GM23338 (cell line): ENCODE results near the gene TSPEAR. TPM values are rescaled to one million over a fixed set of nuclear protein-coding genes. Genes with fewer than 3 reads are reported as not detected.

Source experiments
- ATAC-seq: fragments of 200-7000 bp; cut with Tn5 transposase; 3 replicates; pipeline ENCODE4 v1.9.1; 2020
- DNase-seq: peaks from one replicate; pipeline ENCODE4 v3.0.0-alpha.2; 2015; ENCODE audit warnings: low spot score
- H2AFZ ChIP-seq: fragments of 200-600 bp; sonication (generic); 2 replicates; pipeline ENCODE4 v1.8.0; 2016; ENCODE audit warnings: antibody characterized with exemption, mild to moderate bottlenecking, moderate library complexity
- H3F3A ChIP-seq: fragments of 200-600 bp; sonication (generic); replicated peaks from 2 replicates; pipeline ENCODE4 v1.8.0; 2017; ENCODE audit warnings: antibody characterized with exemption, mixed run types, low read depth
- H3K27ac ChIP-seq: fragments of 200-600 bp; sonication (generic); 2 replicates; pipeline ENCODE4 v1.6.1; 2016; ENCODE audit warnings: low read depth
- H3K27me3 ChIP-seq: fragments of 200-600 bp; sonication (generic); 2 replicates; pipeline ENCODE4 v1.8.0; 2016; ENCODE audit warnings: mild to moderate bottlenecking, mixed run types, moderate library complexity; ENCODE audit not compliant: insufficient read depth
- H3K36me3 ChIP-seq: fragments of 200-600 bp; sonication (generic); 2 replicates; pipeline ENCODE4 v1.8.0; 2016; ENCODE audit warnings: mild to moderate bottlenecking; ENCODE audit not compliant: insufficient read depth
- H3K4me1 ChIP-seq: fragments of 200-600 bp; sonication (generic); 2 replicates; pipeline ENCODE4 v1.8.0; 2016; ENCODE audit warnings: mild to moderate bottlenecking, moderate library complexity; ENCODE audit not compliant: insufficient read depth
- H3K4me2 ChIP-seq: fragments of 200-600 bp; sonication (generic); 2 replicates; pipeline ENCODE4 v1.7.1; 2017; ENCODE audit warnings: mixed run types
- H3K4me3 ChIP-seq: fragments of 200-600 bp; sonication (generic); 2 replicates; pipeline ENCODE4 v1.6.1; 2016; ENCODE audit warnings: mixed run types
- H3K79me2 ChIP-seq: fragments of 200-600 bp; sonication (generic); replicated peaks from 2 replicates; pipeline ENCODE4 v1.8.0; 2017; ENCODE audit warnings: mild to moderate bottlenecking; ENCODE audit not compliant: insufficient read depth
- H3K9me2 ChIP-seq: fragments of 200-600 bp; sonication (generic); 2 replicates; pipeline ENCODE4 v1.8.0; 2017; ENCODE audit not compliant: insufficient read depth
- H4K20me1 ChIP-seq: fragments of 200-600 bp; sonication (generic); replicated peaks from 2 replicates; pipeline ENCODE4 v1.8.0; 2017; ENCODE audit warnings: mild to moderate bottlenecking; ENCODE audit not compliant: insufficient read depth
- H3K27ac Mint-ChIP-seq: 2 replicates; pipeline ENCODE4 v1.8.0; 2020; ENCODE audit warnings: inconsistent platforms, mild to moderate bottlenecking, moderate library complexity, mixed read lengths
- H3K27me3 Mint-ChIP-seq: 3 replicates; pipeline ENCODE4 v1.8.0; 2022; ENCODE audit warnings: low read depth, mild to moderate bottlenecking, moderate library complexity, mixed read lengths, inconsistent platforms; ENCODE audit not compliant: insufficient read depth, poor library complexity
- H3K36me3 Mint-ChIP-seq: 3 replicates; pipeline ENCODE4 v1.8.0; 2021; ENCODE audit warnings: low read depth, mild to moderate bottlenecking, inconsistent platforms, moderate library complexity, mixed read lengths
- H3K4me1 Mint-ChIP-seq: 3 replicates; pipeline ENCODE4 v1.8.0; 2020; ENCODE audit warnings: mild to moderate bottlenecking, inconsistent platforms, mixed read lengths
- H3K4me3 Mint-ChIP-seq: 3 replicates; pipeline ENCODE4 v1.8.0; 2021; ENCODE audit warnings: moderate library complexity, mild to moderate bottlenecking, inconsistent platforms, mixed read lengths
- H3K9me3 Mint-ChIP-seq: 3 replicates; pipeline ENCODE4 v1.8.0; 2020; ENCODE audit warnings: moderate library complexity, mild to moderate bottlenecking, inconsistent platforms, mixed read lengths
- CREB1 ChIP-seq: fragments of 250-450 bp; sonication (Bioruptor Pico); IDR thresholded peaks from 2 replicates; pipeline ENCODE4 v1.5.0; 2020; ENCODE audit warnings: low read depth, mild to moderate bottlenecking, moderate library complexity
- EZH2 ChIP-seq: fragments of 200-600 bp; sonication (generic); IDR thresholded peaks from one replicate; pipeline ENCODE4 v1.8.0; 2017; ENCODE audit warnings: antibody characterized with exemption, mild to moderate bottlenecking, low read depth; ENCODE audit not compliant: unreplicated experiment
- EZH2phosphoT487 ChIP-seq: fragments of 200-600 bp; sonication (generic); IDR thresholded peaks from one replicate; pipeline ENCODE4 v1.8.1; 2018; ENCODE audit warnings: antibody characterized with exemption; ENCODE audit not compliant: unreplicated experiment
- JUNB ChIP-seq: IDR thresholded peaks from one replicate; pipeline ENCODE4 v1.6.1; 2016; ENCODE audit warnings: antibody characterized with exemption; ENCODE audit not compliant: unreplicated experiment
- NANOG ChIP-seq: IDR thresholded peaks from 2 replicates; pipeline ENCODE4 v1.6.1; 2016; ENCODE audit warnings: antibody characterized with exemption, borderline replicate concordance
- POLR2AphosphoS5 ChIP-seq: IDR thresholded peaks from 2 replicates; pipeline ENCODE4 v1.6.1; 2016; ENCODE audit warnings: antibody characterized with exemption, low read depth
- REST ChIP-seq: IDR thresholded peaks from one replicate; pipeline ENCODE4 v1.6.1; 2018; ENCODE audit warnings: antibody characterized with exemption; ENCODE audit not compliant: unreplicated experiment
- STAT1 ChIP-seq: IDR thresholded peaks from one replicate; pipeline ENCODE4 v1.6.1; 2016; ENCODE audit warnings: antibody characterized with exemption; ENCODE audit not compliant: unreplicated experiment
- ZNF114 ChIP-seq: fragments of 250-450 bp; sonication (Bioruptor Pico); IDR thresholded peaks from 2 replicates; pipeline ENCODE4 v1.5.0; 2020; ENCODE audit warnings: mild to moderate bottlenecking, moderate library complexity
- ZNF331 ChIP-seq: fragments of 250-450 bp; sonication (Bioruptor Pico); IDR thresholded peaks from 2 replicates; pipeline ENCODE4 v1.5.0; 2020; ENCODE audit warnings: low read depth, mild to moderate bottlenecking, moderate library complexity
- ZNF462 ChIP-seq: fragments of 250-450 bp; sonication (Bioruptor Pico); IDR thresholded peaks from 2 replicates; pipeline ENCODE4 v1.5.0; 2020; ENCODE audit warnings: mild to moderate bottlenecking, moderate library complexity
- polyA plus RNA-seq: library from polyadenylated mRNA; unstranded; fragments of >200 nt; fragmentation: Nextera tagmentation; extraction: Ambion mirVana; gene quantifications from 2 replicates; pipeline ENCODE4 v1.2.1, GENCODE V29; 2016
- total RNA-seq: library from RNA; depleted of rRNA; stranded (reverse); fragments of >200 nt; shearing (Covaris generic); gene quantifications from 2 replicates; pipeline ENCODE4 v1.2.3, GENCODE V29; 2014
- TF ChIP-seq, protein P1 (sequence below), 2 experiments: fragments of 200-600 bp in 1 of 2; sonication (generic) in 1 of 2; conservative IDR thresholded peaks; 2 replicates each; pipeline versions ENCODE4 v1.5.1 to v1.6.1; 2016 to 2017; ENCODE audit warnings: antibody characterized with exemption in 2 of 2, low read depth in 2 of 2, mild to moderate bottlenecking in 2 of 2, moderate library complexity in 1 of 2
- TF ChIP-seq, protein P2 (sequence below): IDR thresholded peaks from 2 replicates; pipeline ENCODE4 v1.6.1; 2016; ENCODE audit warnings: antibody characterized with exemption

Gene TSPEAR
- total and polyA plus RNA-seq, 2 experiments from 2014 or later = 0.35 to 0.92 TPM

GRCh38 chr21:44589094-44589493, 122.3 kb downstream of the TSPEAR start:
- Histone ChIP-seq H2AFZ (no peak overlapping the region), H3K4me3 (no peak overlapping the region), H3K4me2 (no peak overlapping the region), H3K27ac (no peak overlapping the region), H4K20me1 (no peaks in the 10 kb centered on the region), H3F3A (0 out of 2 replicates have a peak, but pooled peaks cover 4% of the 10 kb centered on the region), H3K9me2 (no peaks in the 10 kb centered on the region), H3K36me3 (no peaks in the 10 kb centered on the region), H3K4me1 (peaks cover 13% of the 10 kb centered on the region), H3K27me3 (no peaks in the 10 kb centered on the region), H3K79me2 (no peaks in the 10 kb centered on the region)
- H3K27me3 Mint-ChIP-seq = peaks cover 7% of the 10 kb centered on the region
- DNase-seq (no peak), ATAC-seq (no peak)
- H3K36me3 Mint-ChIP-seq = no peaks in the 10 kb centered on the region; the same call in 2 of the 3 replicates
- H3K27ac Mint-ChIP-seq = no peak overlapping the region
- TF ChIP-seq, protein P1, sequence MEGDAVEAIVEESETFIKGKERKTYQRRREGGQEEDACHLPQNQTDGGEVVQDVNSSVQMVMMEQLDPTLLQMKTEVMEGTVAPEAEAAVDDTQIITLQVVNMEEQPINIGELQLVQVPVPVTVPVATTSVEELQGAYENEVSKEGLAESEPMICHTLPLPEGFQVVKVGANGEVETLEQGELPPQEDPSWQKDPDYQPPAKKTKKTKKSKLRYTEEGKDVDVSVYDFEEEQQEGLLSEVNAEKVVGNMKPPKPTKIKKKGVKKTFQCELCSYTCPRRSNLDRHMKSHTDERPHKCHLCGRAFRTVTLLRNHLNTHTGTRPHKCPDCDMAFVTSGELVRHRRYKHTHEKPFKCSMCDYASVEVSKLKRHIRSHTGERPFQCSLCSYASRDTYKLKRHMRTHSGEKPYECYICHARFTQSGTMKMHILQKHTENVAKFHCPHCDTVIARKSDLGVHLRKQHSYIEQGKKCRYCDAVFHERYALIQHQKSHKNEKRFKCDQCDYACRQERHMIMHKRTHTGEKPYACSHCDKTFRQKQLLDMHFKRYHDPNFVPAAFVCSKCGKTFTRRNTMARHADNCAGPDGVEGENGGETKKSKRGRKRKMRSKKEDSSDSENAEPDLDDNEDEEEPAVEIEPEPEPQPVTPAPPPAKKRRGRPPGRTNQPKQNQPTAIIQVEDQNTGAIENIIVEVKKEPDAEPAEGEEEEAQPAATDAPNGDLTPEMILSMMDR (conservative IDR thresholded peaks at IDR 0.05; ENCODE audit: low read depth in 2 of 2) = no peak
- no peak for TF ChIP-seq ZNF114 (CRISPR knock-in tag)
- no peak for TF ChIP-seq ZNF462
- TF ChIP-seq, protein P2, sequence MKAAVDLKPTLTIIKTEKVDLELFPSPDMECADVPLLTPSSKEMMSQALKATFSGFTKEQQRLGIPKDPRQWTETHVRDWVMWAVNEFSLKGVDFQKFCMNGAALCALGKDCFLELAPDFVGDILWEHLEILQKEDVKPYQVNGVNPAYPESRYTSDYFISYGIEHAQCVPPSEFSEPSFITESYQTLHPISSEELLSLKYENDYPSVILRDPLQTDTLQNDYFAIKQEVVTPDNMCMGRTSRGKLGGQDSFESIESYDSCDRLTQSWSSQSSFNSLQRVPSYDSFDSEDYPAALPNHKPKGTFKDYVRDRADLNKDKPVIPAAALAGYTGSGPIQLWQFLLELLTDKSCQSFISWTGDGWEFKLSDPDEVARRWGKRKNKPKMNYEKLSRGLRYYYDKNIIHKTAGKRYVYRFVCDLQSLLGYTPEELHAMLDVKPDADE = no peak
- no peak for TF ChIP-seq NANOG
- no peak for TF ChIP-seq ZNF331 (CRISPR knock-in tag)
- no peak for TF ChIP-seq POLR2AphosphoS5
- no peak for TF ChIP-seq JUNB
- TF ChIP-seq STAT1 = no peak
- TF ChIP-seq CREB1 = no peak
- TF ChIP-seq EZH2 = no peak
- TF ChIP-seq REST = no peak
- TF ChIP-seq EZH2phosphoT487 = no peak
- peaks cover 9% of the 10 kb centered on the region for H3K4me1 Mint-ChIP-seq
- no peaks in the 10 kb centered on the region; the same call in 2 of the 3 replicates for H3K9me3 Mint-ChIP-seq
- no peak overlapping the region for H3K4me3 Mint-ChIP-seq
